ENCODE measurements around the gene PSMA5. TPM values are rescaled to one million over a fixed set of nuclear protein-coding genes. Genes with fewer than 3 reads are reported as not detected.

PSMA5 gene
- total and polyA plus RNA-seq, 2 of the 13 experiments (the other 11 are each of a cell fraction or from before 2014, with no cell fraction given) = 140 to 169 TPM

DNA sequence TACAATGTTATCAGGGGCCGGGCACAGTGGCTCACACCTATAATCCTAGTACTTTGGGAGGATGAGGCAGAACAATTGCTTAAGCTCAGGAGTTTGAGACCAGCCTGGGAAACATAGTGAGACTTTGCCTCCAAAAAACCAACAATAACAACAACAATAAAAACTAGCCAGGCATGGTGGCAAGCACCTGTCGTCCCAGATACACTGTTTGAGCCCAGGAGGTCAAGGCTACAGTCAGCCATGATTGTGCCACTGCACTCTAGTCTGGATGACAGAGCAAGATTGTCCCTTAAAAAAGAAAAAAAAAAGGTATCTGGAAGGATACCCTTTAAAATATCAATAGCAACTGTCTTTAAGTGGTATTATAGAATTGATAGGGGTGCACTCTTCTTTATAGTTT, 44.7 kb downstream of the PSMA5 start (continued):
- TF ChIP-seq ZNF563 (CRISPR knock-in tag; IDR thresholded peaks at IDR 0.05) = no peak
- TF ChIP-seq BORCS8-MEF2B (CRISPR knock-in tag; IDR thresholded peaks at IDR 0.05) = no peak

DNA sequence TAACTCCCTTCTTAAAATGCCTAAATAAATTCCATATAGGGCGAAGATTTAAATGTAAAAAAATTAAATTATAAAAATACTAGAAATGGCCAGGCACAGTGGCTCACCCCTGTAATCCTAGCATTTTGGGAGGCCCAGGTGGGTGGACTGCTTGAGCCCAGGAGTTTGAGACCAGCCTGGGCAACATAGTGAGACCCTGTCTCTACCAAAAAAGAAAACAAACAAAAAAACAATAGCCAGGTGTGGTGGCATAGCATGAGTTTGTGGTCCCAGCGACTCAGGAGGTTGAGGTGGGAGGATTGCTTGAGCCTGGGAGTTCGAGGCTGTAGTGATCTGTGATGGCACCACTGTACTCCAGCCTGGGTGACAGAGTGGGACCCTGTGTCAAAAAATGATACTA, 46.3 kb downstream of the PSMA5 start:
- in situ Hi-C loops (cut with HindIII; ENCODE audit: extremely low pct_ligation_motif_present, low pct_unique_long_range_greater_than_20kb) = no loop called here
- no peak overlapping the region for H2AFZ ChIP-seq (ENCODE audit: low read length)
- no peaks in the 10 kb centered on the region for H3K9me3 ChIP-seq (ENCODE audit: low read length)
- BruUV-seq (replicated peaks) = no TSS peak
- H3K36me3 ChIP-seq (replicated peaks in 1 of 2; ENCODE audit: control insufficient read depth in 1 of 2, insufficient read depth in 2 of 2, low read length in 2 of 2) = 0 out of 5 replicates have a peak, but pooled peaks cover 0 to 5% of the 10 kb centered on the region in 2 experiments
- FAIRE-seq (no peak), ATAC-seq (no peak), DNase-seq (ENCODE audit: low spot score) (no peak)
- ChIA-PET CTCF (ENCODE audit: low intra/inter-chr PET ratio, low total read pairs) (no interaction called here), POLR2A (interaction anchor here (1.1 to 1.9 kb wide), 3 partner anchors 9 to 18 kb away, joined by 3 to 4 read pairs (median 3); partner anchors contain the start of gene SORT1)
- TF ChIP-seq ZNF431 (CRISPR knock-in tag; IDR thresholded peaks at IDR 0.05; ENCODE audit: borderline replicate concordance, low read depth) = no peak
- TF ChIP-seq ZNF7 (CRISPR knock-in tag; IDR thresholded peaks at IDR 0.05) = no peak
- no peak for TF ChIP-seq ZNF124 (CRISPR knock-in tag; IDR thresholded peaks at IDR 0.05)
- 0 out of 2 replicates have a peak, but pooled peaks have one; percentile 28 for TF ChIP-seq ZNF121 (CRISPR knock-in tag; IDR thresholded peaks at IDR 0.05)
- TF ChIP-seq KMT2A (CRISPR knock-in tag; IDR thresholded peaks at IDR 0.05) = no peak
- H3K79me2 ChIP-seq (ENCODE audit: insufficient read depth, low read length) = peaks cover 88% of the 10 kb centered on the region
- intact Hi-C loops (cut with micrococcal nuclease; ENCODE audit: unreplicated experiment) = no loop called here
- 0 out of 2 replicates have a peak, but pooled peaks cover 5% of the 10 kb centered on the region for H4K20me1 ChIP-seq (ENCODE audit: insufficient read depth, low read length)
- H3K4me1 ChIP-seq (ENCODE audit: insufficient read depth, low read length) = peaks cover 76% of the 10 kb centered on the region
- no peak overlapping the region for H3K4me2 ChIP-seq (ENCODE audit: low read depth, low read length)
- 96% methylated on average over 3 of the region's 3 CpGs for WGBS (ENCODE audit: low lambda C conversion rate)
- no peak overlapping the region for H3K9ac ChIP-seq (ENCODE audit: insufficient read depth, low read depth, low read length)
- no peaks in the 10 kb centered on the region for H3K27me3 ChIP-seq (ENCODE audit: control insufficient read depth in 1 of 2, insufficient read depth in 2 of 2, low read length in 2 of 2)
- no peak overlapping the region for H3K4me3 ChIP-seq (replicated peaks in 1 of 3; ENCODE audit: insufficient read depth in 1 of 3, low read depth in 2 of 3, low read length in 3 of 3)
- no peak overlapping the region for H3K27ac ChIP-seq (ENCODE audit: extremely low read length, insufficient read depth, low read length)

DNA sequence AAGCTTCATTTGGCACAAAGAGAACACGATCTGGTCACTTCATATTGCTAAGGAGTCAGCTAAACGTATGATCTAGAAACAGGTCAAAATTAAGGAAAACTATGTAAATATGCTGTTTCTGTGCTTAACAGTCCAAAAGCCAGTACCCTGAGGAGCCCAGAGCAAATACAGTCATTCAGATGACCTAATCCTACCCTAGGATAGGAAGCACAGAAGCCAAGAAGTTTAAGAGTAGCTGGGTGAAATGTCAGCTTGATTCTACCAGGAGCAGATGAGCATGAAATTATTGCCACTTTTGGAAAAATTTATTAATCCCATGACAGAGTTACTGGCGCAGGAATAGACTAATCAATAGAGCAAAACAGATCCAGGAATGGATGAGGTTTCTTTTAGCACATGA, 46.8 kb downstream of the PSMA5 start:
- Histone ChIP-seq H3K27ac (ENCODE audit: extremely low read length, insufficient read depth, low read length) (no peak overlapping the region), H3K9ac (ENCODE audit: insufficient read depth, low read depth, low read length) (no peak overlapping the region), H3K4me1 (ENCODE audit: insufficient read depth, low read length) (peaks cover 76% of the 10 kb centered on the region), H3K36me3 (replicated peaks in 1 of 2; ENCODE audit: control insufficient read depth in 1 of 2, insufficient read depth in 2 of 2, low read length in 2 of 2) (0 out of 5 replicates have a peak, but pooled peaks cover 0 to 4% of the 10 kb centered on the region in 2 experiments), H3K9me3 (ENCODE audit: low read length) (no peaks in the 10 kb centered on the region), H3K27me3 (ENCODE audit: control insufficient read depth in 1 of 2, insufficient read depth in 2 of 2, low read length in 2 of 2) (no peaks in the 10 kb centered on the region), H2AFZ (ENCODE audit: low read length) (no peak overlapping the region), H4K20me1 (ENCODE audit: insufficient read depth, low read length) (0 out of 2 replicates have a peak, but pooled peaks cover 5% of the 10 kb centered on the region), H3K4me2 (ENCODE audit: low read depth, low read length) (no peak overlapping the region), H3K79me2 (ENCODE audit: insufficient read depth, low read length) (peaks cover 88% of the 10 kb centered on the region), H3K4me3 (replicated peaks in 1 of 3; ENCODE audit: insufficient read depth in 1 of 3, low read depth in 2 of 3, low read length in 3 of 3) (no peak overlapping the region)
- intact Hi-C loops (cut with micrococcal nuclease; ENCODE audit: unreplicated experiment) (no loop called here), in situ Hi-C loops (cut with HindIII; ENCODE audit: extremely low pct_ligation_motif_present, low pct_unique_long_range_greater_than_20kb) (no loop called here)
- POLR2A ChIA-PET = interaction anchor here (1.1 to 1.9 kb wide), 3 partner anchors 8 to 19 kb away, joined by 3 to 4 read pairs (median 3); partner anchors contain the start of gene SORT1
- BruUV-seq (replicated peaks) = no TSS peak
- DNase-seq (ENCODE audit: low spot score) (no peak), ATAC-seq (no peak), FAIRE-seq (no peak)
- 72% methylated on average over 3 of the region's 3 CpGs for WGBS (ENCODE audit: low lambda C conversion rate)
- CTCF ChIA-PET (ENCODE audit: low intra/inter-chr PET ratio, low total read pairs) = no interaction called here
- TF ChIP-seq RXRB (CRISPR knock-in tag; IDR thresholded peaks at IDR 0.05; ENCODE audit: borderline replicate concordance) (no peak), ZNF350 (CRISPR knock-in tag; IDR thresholded peaks at IDR 0.05; ENCODE audit: borderline replicate concordance, low read depth) (no peak), SP2 (CRISPR knock-in tag; IDR thresholded peaks at IDR 0.05) (no peak), ZNF616 (CRISPR knock-in tag; IDR thresholded peaks at IDR 0.05; ENCODE audit: low read depth) (no peak), PHF8 (CRISPR knock-in tag; IDR thresholded peaks at IDR 0.05) (no peak), IRF2 (CRISPR knock-in tag; IDR thresholded peaks at IDR 0.05) (no peak), SP4 (CRISPR knock-in tag; IDR thresholded peaks at IDR 0.05) (no peak), ZSCAN22 (CRISPR knock-in tag; IDR thresholded peaks at IDR 0.05) (no peak), GMEB2 (CRISPR knock-in tag; IDR thresholded peaks at IDR 0.05; ENCODE audit: low read depth) (no peak), MED1 (CRISPR knock-in tag; IDR thresholded peaks at IDR 0.05) (no peak)
